HEK293T (cell line): ENCODE results near the gene ENTREP1.

Source experiments
- BHLHE40 ChIP-seq: fragments of 450-650 bp; IDR thresholded peaks from 2 replicates; pipeline ENCODE4 v1.6.1; 2016; ENCODE audit warnings: mild to moderate bottlenecking, moderate library complexity, borderline replicate concordance
- CTBP1 ChIP-seq: fragments of 450-650 bp; IDR thresholded peaks from 2 replicates; pipeline ENCODE4 v1.6.1; 2016; ENCODE audit warnings: borderline replicate concordance
- FOXA1 ChIP-seq: fragments of 450-650 bp; IDR thresholded peaks from 2 replicates; pipeline ENCODE4 v1.6.1; 2016; ENCODE audit warnings: mild to moderate bottlenecking
- FOXM1 ChIP-seq: fragments of 450-650 bp; IDR thresholded peaks from 2 replicates; pipeline ENCODE4 v1.6.1; 2017; ENCODE audit warnings: mild to moderate bottlenecking, borderline replicate concordance
- LEF1 ChIP-seq: fragments of 450-650 bp; IDR thresholded peaks from 2 replicates; pipeline ENCODE4 v1.6.1; 2017; ENCODE audit warnings: mild to moderate bottlenecking, borderline replicate concordance
- SP1 ChIP-seq: fragments of 450-650 bp; IDR thresholded peaks from 2 replicates; pipeline ENCODE4 v1.6.1; 2017
- SUZ12 ChIP-seq: fragments of 450-650 bp; IDR thresholded peaks from 2 replicates; pipeline ENCODE4 v1.6.1; 2016; ENCODE audit warnings: mild to moderate bottlenecking
- TARDBP ChIP-seq: fragments of 450-650 bp; IDR thresholded peaks from 2 replicates; pipeline ENCODE4 v1.6.1; 2016
- ZNF384 ChIP-seq: fragments of 450-650 bp; IDR thresholded peaks from 2 replicates; pipeline ENCODE4 v1.6.1; 2016

GRCh38 chr9:69431777-69432176 lies 106.8 kb downstream of the ENTREP1 start:
- TF ChIP-seq SUZ12 = no peak
- TF ChIP-seq FOXM1 = no peak
- TF ChIP-seq LEF1 = peak; percentile 96
- no peak for TF ChIP-seq ZNF384
- TF ChIP-seq SP1 = no peak
- TF ChIP-seq FOXA1 = no peak
- no peak for TF ChIP-seq BHLHE40
- no peak for TF ChIP-seq TARDBP
- TF ChIP-seq CTBP1 = peak; percentile 95
